Stimulated activated memory B cell treated with anti-CD40 and anti-IgM and Interleukin-4, amounts not matched to agents 10 μg/mL and 1 μg/mL and 100 μg/mL, for 72 hours (primary cell): ENCODE data around the gene BAAT.
A peak's percentile ranks its signal among the peaks of the same experiment; 100 is the strongest.

Experiments used
- ATAC-seq: fragments of 150-1000 bp; cut with Tn5 transposase; 2 replicates; pipeline ENCODE4 v1.10.0; 2021
- H3K27ac Mint-ChIP-seq: one replicate; pipeline ENCODE4 v1.8.0; 2022; ENCODE audit warnings: mild to moderate bottlenecking, mixed read lengths
- H3K27me3 Mint-ChIP-seq: one replicate; pipeline ENCODE4 v1.8.0; 2022; ENCODE audit warnings: mixed read lengths
- H3K36me3 Mint-ChIP-seq: one replicate; pipeline ENCODE4 v1.8.0; 2022; ENCODE audit warnings: mixed read lengths
- H3K4me1 Mint-ChIP-seq: one replicate; pipeline ENCODE4 v1.8.0; 2022; ENCODE audit warnings: mixed read lengths
- H3K4me3 Mint-ChIP-seq: one replicate; pipeline ENCODE4 v1.8.0; 2022; ENCODE audit warnings: mild to moderate bottlenecking, moderate library complexity, mixed read lengths
- H3K9me3 Mint-ChIP-seq: one replicate; pipeline ENCODE4 v1.8.0; 2022; ENCODE audit warnings: mixed read lengths

The BAAT gene

DNA sequence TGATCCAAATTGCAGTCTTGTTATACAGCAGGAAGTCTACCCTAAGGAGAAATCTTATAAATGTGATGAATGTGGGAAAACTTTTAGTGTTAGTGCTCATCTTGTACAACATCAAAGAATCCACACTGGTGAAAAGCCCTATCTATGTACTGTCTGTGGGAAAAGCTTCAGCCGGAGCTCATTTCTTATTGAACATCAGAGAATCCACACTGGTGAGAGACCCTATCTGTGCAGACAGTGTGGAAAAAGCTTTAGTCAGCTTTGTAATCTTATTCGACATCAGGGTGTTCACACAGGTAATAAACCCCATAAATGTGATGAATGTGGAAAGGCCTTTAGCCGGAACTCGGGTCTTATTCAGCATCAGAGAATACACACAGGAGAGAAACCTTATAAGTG is 24.3 kb upstream of the BAAT start:
- Mint-ChIP-seq H3K9me3 (peaks cover 37% of the 10 kb centered on the region), H3K4me3 (no peak overlapping the region), H3K36me3 (peaks cover 80% of the 10 kb centered on the region), H3K4me1 (no peaks in the 10 kb centered on the region), H3K27ac (no peak overlapping the region), H3K27me3 (no peaks in the 10 kb centered on the region)
- ATAC-seq = no peak

DNA sequence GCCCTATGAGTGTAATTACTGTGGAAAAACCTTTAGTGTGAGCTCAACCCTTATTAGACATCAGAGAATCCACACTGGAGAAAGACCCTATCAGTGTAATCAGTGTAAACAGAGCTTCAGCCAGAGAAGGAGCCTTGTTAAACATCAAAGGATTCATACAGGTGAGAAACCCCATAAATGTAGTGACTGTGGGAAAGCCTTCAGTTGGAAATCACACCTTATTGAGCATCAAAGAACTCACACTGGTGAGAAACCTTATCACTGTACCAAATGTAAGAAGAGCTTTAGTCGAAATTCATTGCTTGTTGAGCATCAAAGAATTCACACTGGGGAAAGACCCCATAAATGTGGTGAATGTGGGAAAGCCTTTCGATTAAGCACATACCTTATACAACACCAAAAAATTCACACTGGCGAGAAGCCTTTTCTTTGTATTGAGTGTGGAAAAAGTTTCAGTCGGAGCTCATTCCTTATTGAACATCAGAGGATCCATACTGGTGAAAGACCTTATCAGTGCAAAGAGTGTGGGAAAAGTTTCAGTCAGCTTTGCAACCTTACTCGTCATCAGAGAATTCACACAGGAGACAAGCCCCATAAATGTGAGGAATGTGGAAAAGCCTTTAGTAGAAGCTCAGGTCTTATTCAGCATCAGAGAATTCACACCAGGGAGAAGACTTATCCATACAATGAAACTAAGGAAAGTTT is 23.7 kb upstream of the BAAT start:
- peaks cover 6% of the 10 kb centered on the region for H3K4me1 Mint-ChIP-seq
- no peak for ATAC-seq
- peaks cover 37% of the 10 kb centered on the region for H3K9me3 Mint-ChIP-seq
- H3K27ac Mint-ChIP-seq = no peak overlapping the region
- no peaks in the 10 kb centered on the region for H3K27me3 Mint-ChIP-seq
- H3K36me3 Mint-ChIP-seq = peaks cover 80% of the 10 kb centered on the region
- no peak overlapping the region for H3K4me3 Mint-ChIP-seq

DNA sequence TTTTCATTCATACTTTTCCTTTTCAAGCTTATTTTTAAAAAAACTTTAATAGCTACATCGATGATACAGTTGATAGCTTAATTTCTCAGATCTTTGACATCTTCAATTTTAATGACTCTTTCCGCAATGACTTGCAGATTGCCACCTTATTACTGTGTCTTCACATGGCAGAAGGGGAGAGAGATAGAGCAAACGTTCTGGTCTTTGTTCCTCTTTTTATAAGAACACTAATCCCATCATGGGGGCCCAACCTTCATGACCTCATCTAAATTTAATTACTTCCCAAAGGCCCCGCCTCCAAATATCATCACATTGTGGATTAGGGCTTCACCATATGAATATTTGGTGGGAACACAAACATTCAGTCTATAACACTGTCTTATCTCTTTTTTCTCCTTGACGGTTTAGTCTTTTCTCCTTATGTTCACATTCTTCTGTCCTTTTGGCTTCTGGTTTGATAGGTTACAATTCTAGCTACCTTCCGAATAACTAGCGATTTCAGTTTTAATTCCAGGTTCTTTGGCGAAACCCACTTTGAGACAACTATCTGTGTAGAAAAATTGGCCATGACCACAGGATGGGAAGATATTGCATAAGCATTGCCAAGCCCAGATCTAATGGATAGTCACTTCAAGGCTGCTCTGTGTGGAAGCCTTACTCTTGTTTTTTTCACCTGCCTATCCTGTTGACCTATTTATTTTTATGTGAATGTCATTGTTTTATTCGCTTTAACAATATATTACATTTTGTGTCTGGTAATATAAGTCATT is 18.9 kb upstream of the BAAT start:
- H3K27me3 Mint-ChIP-seq = no peaks in the 10 kb centered on the region
- peaks cover 85% of the 10 kb centered on the region for H3K36me3 Mint-ChIP-seq
- peaks cover 40% of the 10 kb centered on the region for H3K4me1 Mint-ChIP-seq
- no peak overlapping the region for H3K4me3 Mint-ChIP-seq
- no peak for ATAC-seq
- peaks cover 28% of the 10 kb centered on the region for H3K9me3 Mint-ChIP-seq
- H3K27ac Mint-ChIP-seq = no peak overlapping the region

DNA sequence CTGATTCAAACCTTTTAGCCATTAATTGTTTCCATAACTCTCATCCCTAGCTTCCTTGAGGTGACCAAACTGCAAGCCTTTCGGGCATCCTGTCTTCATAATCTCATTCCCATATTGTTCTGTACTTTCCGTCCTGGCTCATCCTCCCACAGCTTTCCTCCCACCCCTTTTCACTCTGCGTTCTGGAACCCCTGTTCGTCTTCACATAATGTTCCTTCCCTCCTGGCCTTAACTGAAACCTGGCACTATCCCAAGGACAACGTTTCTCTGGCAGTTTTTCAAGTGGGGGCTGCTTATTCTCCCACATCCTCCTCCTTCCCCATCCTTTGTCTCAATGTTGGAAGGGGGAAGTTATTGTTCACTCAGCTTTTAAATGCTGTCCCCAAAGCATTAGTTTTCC is 15.3 kb upstream of the BAAT start:
- Mint-ChIP-seq H3K27ac (peak overlapping the region; percentile 91), H3K4me1 (peaks cover 62% of the 10 kb centered on the region), H3K4me3 (peak overlapping the region; percentile 90), H3K9me3 (peaks cover 12% of the 10 kb centered on the region), H3K27me3 (no peaks in the 10 kb centered on the region), H3K36me3 (peaks cover 59% of the 10 kb centered on the region)
- ATAC-seq = no peak

DNA sequence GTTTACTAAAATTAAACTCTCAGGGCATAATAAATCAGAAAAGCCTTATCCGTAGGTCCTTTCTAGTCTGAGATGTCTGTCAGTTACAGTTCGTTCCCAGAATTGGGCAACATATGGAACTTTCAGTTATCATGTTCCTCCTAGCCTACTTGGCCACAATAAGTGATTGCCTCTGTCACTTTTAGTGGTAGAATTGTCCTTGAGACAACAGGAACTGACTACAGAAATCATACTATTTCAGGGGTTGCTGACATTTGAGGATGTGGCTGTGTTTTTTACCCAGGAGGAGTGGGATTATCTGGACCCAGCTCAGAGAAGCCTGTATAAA is 14.8 kb upstream of the BAAT start:
- H3K4me1 Mint-ChIP-seq = peaks cover 67% of the 10 kb centered on the region
- ATAC-seq = no peak
- H3K27ac Mint-ChIP-seq = peak overlapping the region; percentile 91
- peak overlapping the region; percentile 90 for H3K4me3 Mint-ChIP-seq
- H3K27me3 Mint-ChIP-seq = no peaks in the 10 kb centered on the region
- H3K9me3 Mint-ChIP-seq = peaks cover 11% of the 10 kb centered on the region
- peaks cover 59% of the 10 kb centered on the region for H3K36me3 Mint-ChIP-seq

DNA sequence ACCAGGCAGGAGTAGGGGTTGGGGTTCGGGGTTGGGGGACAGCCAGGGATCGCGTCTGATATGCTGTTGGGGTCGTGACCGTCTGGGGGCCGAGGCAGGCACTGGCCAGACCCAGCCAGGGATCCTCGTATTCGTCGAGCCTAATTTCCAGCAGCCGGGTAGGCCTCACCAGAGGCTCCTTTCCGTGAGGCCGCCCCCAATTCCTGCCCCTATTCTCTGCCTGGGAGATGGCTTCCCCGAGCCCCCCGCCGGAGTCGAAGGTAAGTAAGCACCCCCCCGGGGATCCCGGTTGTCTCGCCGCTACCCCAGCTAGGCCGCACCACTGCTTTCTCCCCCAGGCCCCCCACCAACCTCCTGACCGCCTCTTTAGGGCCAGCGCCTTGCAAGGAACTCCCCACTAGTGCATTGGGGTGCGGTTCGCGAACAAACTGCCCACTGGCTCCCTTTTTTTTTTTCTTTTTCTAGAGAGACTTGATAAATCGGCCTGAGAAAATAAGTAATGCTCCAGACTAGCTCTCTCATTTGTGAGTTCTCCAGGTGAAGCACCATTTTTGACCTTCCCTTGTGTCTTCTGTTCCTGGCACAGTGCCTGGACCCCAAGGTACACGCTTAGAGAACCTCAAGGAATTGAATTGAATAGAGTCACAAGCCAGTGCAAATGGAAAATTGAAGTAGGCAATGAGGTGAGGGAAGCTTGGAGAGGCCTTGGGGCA is 14.3 kb upstream of the BAAT start:
- Mint-ChIP-seq H3K9me3 (peaks cover 11% of the 10 kb centered on the region), H3K4me1 (peaks cover 73% of the 10 kb centered on the region), H3K4me3 (peak overlapping the region; percentile 90), H3K36me3 (peaks cover 59% of the 10 kb centered on the region), H3K27me3 (no peaks in the 10 kb centered on the region), H3K27ac (peak overlapping the region; percentile 91)
- ATAC-seq = peak; percentile 11

DNA sequence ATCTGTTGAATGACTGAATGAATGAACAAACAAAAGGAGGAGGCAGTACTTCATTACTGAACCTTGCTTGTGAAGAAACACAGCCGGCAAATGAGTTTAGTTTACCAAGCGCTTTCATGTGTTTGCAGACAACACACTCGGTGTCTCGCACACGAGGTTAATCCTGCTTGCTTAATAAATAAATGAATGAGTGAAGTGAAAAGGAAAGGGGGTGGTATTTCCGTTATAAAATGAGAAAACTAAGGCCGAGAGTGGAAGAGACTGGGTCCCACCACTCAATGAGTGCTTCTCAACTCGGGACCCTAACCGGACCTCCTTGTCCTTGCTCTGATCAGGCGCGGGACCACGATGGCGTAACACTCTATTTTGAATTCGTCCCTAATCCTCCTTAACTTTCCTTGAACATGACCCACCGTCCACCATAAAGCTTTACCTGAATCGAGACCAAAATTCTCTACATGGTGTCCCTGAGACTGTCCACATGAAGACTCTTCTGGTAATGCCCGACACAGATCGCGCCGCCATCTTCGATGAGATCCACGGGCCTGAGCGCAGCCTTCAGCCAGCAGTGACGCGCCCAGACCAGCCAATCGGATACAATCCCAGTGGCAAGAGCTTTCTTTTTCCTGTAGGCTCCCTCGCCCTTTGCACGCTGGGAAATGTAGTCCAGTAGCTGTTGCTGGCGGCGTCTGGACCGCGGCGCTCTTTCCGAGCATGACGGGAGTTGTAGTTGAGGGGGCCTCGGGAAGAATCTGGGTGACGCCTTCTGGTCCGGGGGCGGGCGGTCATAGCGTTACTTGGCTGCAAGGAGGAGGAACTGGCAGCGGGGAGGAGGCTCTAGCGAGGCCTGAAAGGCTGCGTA is 13.5 kb upstream of the BAAT start, which contains the start of the genes MRPL50 and ZNF189:
TSS of gene MRPL50 (minus strand) at position 551 of the 862 bp plus-strand sequence. CDS start at position 525, 26 bp downstream.
TSS of gene ZNF189 (plus strand) at position 784 of the 862 bp plus-strand sequence. CDS start 306 bp downstream, outside the sequence.
- Mint-ChIP-seq H3K4me1 (peaks cover 65% of the 10 kb centered on the region), H3K4me3 (peak within 1 kb of the TSS; percentile 90), H3K36me3 (peaks cover 58% of the 10 kb centered on the region), H3K27ac (peak within 1 kb of the TSS; percentile 91), H3K27me3 (no peaks in the 10 kb centered on the region), H3K9me3 (peaks cover 7% of the 10 kb centered on the region)
- peak; percentile 99 for ATAC-seq

DNA sequence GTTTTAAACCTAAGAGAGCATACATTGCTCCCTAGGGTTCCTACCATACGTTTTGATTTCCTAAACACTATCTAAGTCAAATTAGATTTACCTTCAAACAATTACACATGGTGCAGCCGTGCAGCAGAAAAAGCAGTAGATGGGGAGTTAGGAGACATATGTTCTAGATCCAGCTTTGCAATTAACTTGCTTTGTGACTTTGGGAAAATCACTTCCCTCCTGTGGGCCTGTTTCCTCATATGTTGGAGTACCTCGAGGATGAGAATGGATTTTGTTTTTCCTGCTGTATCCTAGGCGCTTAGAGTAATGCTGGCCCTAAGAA is 12.9 kb upstream of the BAAT start:
- H3K4me1 Mint-ChIP-seq = peaks cover 64% of the 10 kb centered on the region
- no peaks in the 10 kb centered on the region for H3K27me3 Mint-ChIP-seq
- H3K27ac Mint-ChIP-seq = peak overlapping the region; percentile 91
- peaks cover 58% of the 10 kb centered on the region for H3K36me3 Mint-ChIP-seq
- H3K9me3 Mint-ChIP-seq = peaks cover 7% of the 10 kb centered on the region
- H3K4me3 Mint-ChIP-seq = peak overlapping the region; percentile 90
- ATAC-seq = no peak

DNA sequence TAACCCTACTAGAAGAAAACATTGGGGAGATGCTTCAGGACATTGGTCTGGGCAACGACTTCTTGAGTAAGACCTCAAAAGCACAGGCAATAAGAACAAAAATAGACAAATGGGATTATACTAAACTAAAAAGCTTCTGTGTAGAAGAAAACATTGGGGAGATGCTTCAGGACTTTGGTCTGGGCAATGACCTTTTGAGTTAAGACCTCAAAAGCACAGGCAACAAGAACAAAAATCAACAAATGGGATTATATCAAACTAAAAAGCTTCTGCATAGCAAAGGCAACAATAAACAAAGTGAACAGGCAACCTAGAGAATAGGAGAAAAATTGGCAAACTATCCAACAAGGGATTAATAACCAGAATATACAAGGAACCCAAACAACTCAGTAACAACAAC is 9.9 kb upstream of the BAAT start:
- H3K4me3 Mint-ChIP-seq = no peak overlapping the region
- ATAC-seq = no peak
- H3K36me3 Mint-ChIP-seq = peaks cover 58% of the 10 kb centered on the region
- peaks cover 61% of the 10 kb centered on the region for H3K4me1 Mint-ChIP-seq
- H3K27me3 Mint-ChIP-seq = no peaks in the 10 kb centered on the region
- peaks cover 12% of the 10 kb centered on the region for H3K9me3 Mint-ChIP-seq
- no peak overlapping the region for H3K27ac Mint-ChIP-seq

DNA sequence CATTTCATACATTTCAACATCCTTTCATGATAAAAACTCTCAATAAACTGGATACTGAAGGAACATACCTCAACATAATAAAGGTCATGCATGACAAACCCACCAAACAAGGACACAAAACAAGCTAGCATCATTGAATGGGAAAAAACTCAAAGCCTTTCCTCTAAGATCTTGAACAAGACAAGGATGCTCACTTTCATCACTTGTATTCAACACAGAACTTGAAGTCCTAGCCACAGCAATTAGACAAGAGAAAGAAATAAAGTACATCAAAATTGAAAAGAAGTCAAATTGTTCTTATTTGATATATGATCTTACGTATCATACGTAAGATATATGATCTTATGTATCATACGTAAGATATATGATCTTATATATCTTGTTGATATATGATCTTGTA is 8.3 kb upstream of the BAAT start:
- no peak overlapping the region for H3K4me3 Mint-ChIP-seq
- H3K9me3 Mint-ChIP-seq = peaks cover 12% of the 10 kb centered on the region
- no peak for ATAC-seq
- no peak overlapping the region for H3K27ac Mint-ChIP-seq
- H3K27me3 Mint-ChIP-seq = no peaks in the 10 kb centered on the region
- peaks cover 62% of the 10 kb centered on the region for H3K36me3 Mint-ChIP-seq
- H3K4me1 Mint-ChIP-seq = peaks cover 61% of the 10 kb centered on the region

DNA sequence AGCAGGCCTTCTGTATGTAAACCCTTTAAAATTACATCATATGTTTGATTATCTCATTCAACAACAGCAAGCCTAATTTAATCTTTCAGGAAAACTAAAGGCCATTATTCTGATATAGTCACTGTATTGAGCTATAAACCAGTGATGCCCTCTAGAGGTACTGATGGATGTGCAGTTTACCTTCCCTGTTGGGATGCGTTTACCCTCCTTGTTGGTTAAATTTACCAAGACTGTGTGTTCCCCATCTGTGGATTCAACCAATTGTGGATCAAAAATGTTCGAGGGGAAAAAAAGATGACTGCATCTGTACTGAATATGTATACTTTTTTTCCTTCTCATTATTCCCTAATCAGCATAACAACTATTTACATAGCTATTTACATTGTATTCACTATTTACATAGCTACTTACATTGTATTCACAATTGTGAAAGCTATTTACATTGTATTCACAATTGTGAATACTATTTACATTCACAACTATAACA is 3.7 kb upstream of the BAAT start:
- Mint-ChIP-seq H3K27me3 (no peaks in the 10 kb centered on the region), H3K27ac (no peak overlapping the region), H3K9me3 (peaks cover 19% of the 10 kb centered on the region), H3K36me3 (peaks cover 49% of the 10 kb centered on the region), H3K4me3 (no peak overlapping the region), H3K4me1 (peaks cover 28% of the 10 kb centered on the region)
- no peak for ATAC-seq

DNA sequence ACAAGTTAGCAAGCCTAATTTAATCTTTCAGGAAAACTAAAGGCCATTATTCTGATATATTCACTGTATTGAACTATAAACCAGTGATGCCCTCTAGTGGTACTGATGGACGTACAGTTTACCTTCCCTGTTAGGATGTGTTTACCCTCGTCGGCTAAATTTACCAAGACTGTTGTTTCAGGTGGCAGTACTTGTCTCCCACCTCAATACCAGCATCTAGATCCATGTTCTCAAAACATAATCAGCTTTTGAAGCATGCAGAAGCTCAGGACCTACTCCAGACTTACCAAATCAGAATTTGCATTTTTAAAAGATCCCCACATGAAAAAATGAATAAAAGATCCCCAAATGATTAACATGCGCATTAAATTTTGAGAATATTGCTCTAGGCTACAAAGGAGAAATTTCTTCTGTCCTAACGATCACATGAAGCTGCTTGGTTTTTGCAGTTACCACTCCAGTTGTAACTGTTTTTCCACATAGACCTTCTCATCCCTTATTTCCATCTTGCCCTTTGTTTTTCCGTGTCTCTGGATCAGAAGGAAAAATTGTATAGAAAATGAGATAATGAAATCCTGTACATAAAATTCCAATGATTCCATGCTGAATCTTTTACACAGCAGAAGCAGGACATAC is 3.2 kb upstream of the BAAT start:
- H3K27ac Mint-ChIP-seq = no peak overlapping the region

DNA sequence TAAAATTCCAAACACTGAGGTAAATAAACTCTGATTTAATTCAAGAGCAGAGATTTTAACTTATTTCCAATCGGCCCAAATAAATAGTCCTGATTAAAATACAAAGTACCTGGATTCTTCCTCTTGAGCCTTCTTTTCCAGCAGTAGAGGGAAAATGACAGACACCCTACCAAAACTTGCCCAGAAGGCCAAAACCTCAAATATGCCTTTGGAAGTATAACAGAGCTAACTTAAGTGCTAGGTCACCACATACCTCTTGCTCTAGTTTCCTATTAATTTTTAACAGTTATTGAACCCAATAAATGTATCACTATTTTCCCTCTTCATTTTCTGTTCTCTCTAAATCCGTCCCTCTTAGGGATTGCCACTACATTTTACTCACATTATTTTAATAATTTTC is 1.4 kb downstream of the BAAT start:
- Mint-ChIP-seq H3K27ac (no peak overlapping the region), H3K36me3 (peaks cover 13% of the 10 kb centered on the region), H3K4me3 (no peak overlapping the region), H3K4me1 (no peaks in the 10 kb centered on the region), H3K27me3 (no peaks in the 10 kb centered on the region), H3K9me3 (peaks cover 9% of the 10 kb centered on the region)
- ATAC-seq = no peak

More for the DNA sequence above, 3.2 kb upstream of the BAAT start:
- ATAC-seq = peak; percentile 66
- peaks cover 17% of the 10 kb centered on the region for H3K9me3 Mint-ChIP-seq
- no peaks in the 10 kb centered on the region for H3K27me3 Mint-ChIP-seq
- H3K4me1 Mint-ChIP-seq = peaks cover 26% of the 10 kb centered on the region
- H3K4me3 Mint-ChIP-seq = no peak overlapping the region
- H3K36me3 Mint-ChIP-seq = peaks cover 44% of the 10 kb centered on the region

DNA sequence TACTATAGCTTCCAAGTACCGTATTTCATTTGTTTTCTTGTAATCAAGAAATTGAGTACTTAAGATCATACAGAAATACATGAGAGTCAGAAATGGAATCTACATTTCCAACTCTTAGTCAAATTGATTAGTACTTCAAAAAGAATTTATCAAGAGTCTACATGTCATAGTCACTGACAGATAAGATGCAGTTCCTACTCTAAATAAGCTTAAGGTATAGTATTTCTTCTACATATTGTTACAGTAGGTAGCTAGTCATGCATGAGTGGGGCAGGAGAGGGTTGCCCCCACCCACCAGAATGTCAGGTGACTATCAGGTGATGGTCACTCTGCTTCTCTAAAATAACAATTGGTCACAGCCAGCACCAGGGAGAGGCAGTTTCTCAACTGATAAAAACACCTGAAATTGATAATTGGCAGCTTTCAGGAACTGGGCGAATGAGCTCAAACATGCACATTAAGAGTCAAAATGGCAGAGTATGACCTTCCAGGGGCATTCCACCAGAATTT is 2.9 kb downstream of the BAAT start:
- Mint-ChIP-seq H3K4me1 (no peaks in the 10 kb centered on the region), H3K4me3 (no peak overlapping the region), H3K9me3 (peaks cover 15% of the 10 kb centered on the region), H3K27ac (no peak overlapping the region), H3K27me3 (peaks cover 7% of the 10 kb centered on the region), H3K36me3 (peaks cover 7% of the 10 kb centered on the region)
- no peak for ATAC-seq
